Medulla oblongata (tissue), 1 donor: ENCODE measurements around the gene P2RX6.
A peak's percentile ranks its signal among the peaks of the same experiment; 100 is the strongest.
"Not testable (repeated sequence)": the region's sequence is repeated elsewhere in the genome, so short reads cannot be mapped to it uniquely, and the experiment has no call there.

Source experiments
- DNase-seq: peaks from one replicate; pipeline ENCODE4 v3.0.0-alpha.2; 2015; ENCODE audit errors: extremely low spot score

P2RX6 gene

GRCh38 chr22:21014726-21015465 is at the start of gene P2RX6:
P2RX6 (plus strand) TSS chr22:21015165; CDS start chr22:21015175, 10 bp downstream.
- DNase-seq, result peak; percentile 20

- DNase-seq, result no peak
Observed at GRCh38 chr22:20965888-20966855, 48.8 kb upstream of the P2RX6 start.

- DNase-seq, result peak; percentile 53
Observed at GRCh38 chr22:20966883-20967696, 47.9 kb upstream of the P2RX6 start, which contains the start of gene AIFM3. AIFM3 (plus strand) TSS chr22:20967255; CDS start chr22:20967945, 690 bp downstream.

- DNase-seq, result no peak
Observed at GRCh38 chr22:20967697-20968211, 47.2 kb upstream of the P2RX6 start.

GRCh38 chr22:20968281-20968977 is 46.5 kb upstream of the P2RX6 start:
- no peak for DNase-seq

- DNase-seq, result no peak
Observed at GRCh38 chr22:20970939-20971657, 43.9 kb upstream of the P2RX6 start.

- not testable (repeated sequence) for DNase-seq
Observed at GRCh38 chr22:20972014-20972694, 42.8 kb upstream of the P2RX6 start.

GRCh38 chr22:20972933-20973577 is 41.9 kb upstream of the P2RX6 start:
- no peak for DNase-seq

- no peak for DNase-seq
Observed at GRCh38 chr22:20973634-20974286, 41.2 kb upstream of the P2RX6 start.

- no peak for DNase-seq
Observed at GRCh38 chr22:20974336-20974955, 40.5 kb upstream of the P2RX6 start.

GRCh38 chr22:20975541-20976290 is 39.2 kb upstream of the P2RX6 start:
- DNase-seq, result no peak

GRCh38 chr22:20976291-20976877 is 38.6 kb upstream of the P2RX6 start:
- no peak for DNase-seq

GRCh38 chr22:20977019-20977418 is 37.9 kb upstream of the P2RX6 start:
- no peak for DNase-seq

- no peak for DNase-seq
Observed at GRCh38 chr22:20977516-20978170, 37.3 kb upstream of the P2RX6 start.

- DNase-seq, result no peak
Observed at GRCh38 chr22:20978419-20978818, 36.5 kb upstream of the P2RX6 start.

GRCh38 chr22:20979243-20979809 is 35.6 kb upstream of the P2RX6 start:
- DNase-seq, result no peak
